SK-N-SH (cell line): ENCODE measurements around the gene DNAJC21.

ENCODE experiments used
- EP300 ChIP-seq, 2 experiments: IDR thresholded peaks; 2 replicates each; pipeline versions ENCODE4 v1.4.0 to v1.6.1; 2012; ENCODE audit warnings: borderline replicate concordance in 1 of 2, low read depth in 1 of 2, low read length in 1 of 2
- EZH2phosphoT487 ChIP-seq: fragments of 200-600 bp; sonication (generic); IDR thresholded peaks from 2 replicates; pipeline ENCODE4 v1.6.1; 2017; ENCODE audit warnings: low read depth, mixed run types, mild to moderate bottlenecking, antibody characterized with exemption, moderate library complexity, borderline replicate concordance
- FOXJ3 ChIP-seq: sonication (generic); formaldehyde crosslinking; IDR thresholded peaks from 2 replicates; pipeline ENCODE4 v1.5.1; 2020; ENCODE audit warnings: mild to moderate bottlenecking, missing genetic modification reagents
- GABPA ChIP-seq: IDR thresholded peaks from 2 replicates; pipeline ENCODE4 v1.4.0; 2012; ENCODE audit warnings: low read depth, mild to moderate bottlenecking
- MEF2A ChIP-seq: IDR thresholded peaks from 2 replicates; pipeline ENCODE4 v1.4.0; 2012; ENCODE audit warnings: low read depth, borderline replicate concordance
- POLR2AphosphoS5 ChIP-seq: IDR thresholded peaks from 2 replicates; pipeline ENCODE4 v1.6.1; 2012; ENCODE audit warnings: low read depth, low read length
- RAD21 ChIP-seq: IDR thresholded peaks from 2 replicates; pipeline ENCODE4 v1.6.1; 2012; ENCODE audit warnings: mild to moderate bottlenecking, low read length
- SMC3 ChIP-seq: IDR thresholded peaks from 2 replicates; pipeline ENCODE4 v1.6.1; 2012; ENCODE audit warnings: low read depth, low read length, improper control_type of control experiment
- TAF1 ChIP-seq: IDR thresholded peaks from 2 replicates; pipeline ENCODE4 v1.6.1; 2012; ENCODE audit warnings: low read depth, mild to moderate bottlenecking, low read length, moderate library complexity, borderline replicate concordance
- YY1 ChIP-seq: IDR thresholded peaks from 2 replicates; pipeline ENCODE4 v1.4.0; 2012; ENCODE audit warnings: low read depth, mild to moderate bottlenecking
- TF ChIP-seq, protein P1 (sequence below): fragments of 200-600 bp; sonication (generic); IDR thresholded peaks from 2 replicates; pipeline ENCODE4 v1.6.1; 2017; ENCODE audit warnings: antibody characterized with exemption, mild to moderate bottlenecking, moderate library complexity
- TF ChIP-seq, protein P2 (sequence below): IDR thresholded peaks from 2 replicates; pipeline ENCODE4 v1.4.0; 2012; ENCODE audit warnings: low read depth, borderline replicate concordance
- TF ChIP-seq, protein P3 (sequence below): fragments of 150-350 bp; IDR thresholded peaks from 2 replicates; pipeline ENCODE4 v1.6.1; 2017; ENCODE audit warnings: antibody characterized with exemption, low read length, low read depth, borderline replicate concordance
- TF ChIP-seq, protein P4 (sequence below): IDR thresholded peaks from 2 replicates; pipeline ENCODE4 v1.4.0; 2012; ENCODE audit warnings: low read depth

DNA sequence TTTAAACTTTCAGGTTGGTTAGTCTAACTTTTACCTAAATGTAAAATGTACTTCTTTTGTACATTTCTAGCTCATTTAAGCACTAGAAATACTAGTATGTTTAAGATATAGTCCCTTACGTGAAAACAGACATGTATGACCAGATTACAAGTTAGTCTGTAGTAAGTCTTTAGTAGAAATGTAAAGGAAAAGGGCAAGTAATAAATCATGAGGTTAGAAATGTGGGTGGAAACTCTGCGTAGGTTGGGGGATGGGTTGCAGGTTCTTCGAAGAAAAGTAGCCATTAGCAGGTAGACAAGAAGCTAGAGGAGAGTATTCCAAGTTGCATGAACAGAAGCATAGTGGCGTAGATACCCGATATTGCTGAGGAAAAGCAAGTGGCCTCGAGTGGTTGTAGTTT is 36.9 kb upstream of the DNAJC21 start:
- TF ChIP-seq, protein P1, sequence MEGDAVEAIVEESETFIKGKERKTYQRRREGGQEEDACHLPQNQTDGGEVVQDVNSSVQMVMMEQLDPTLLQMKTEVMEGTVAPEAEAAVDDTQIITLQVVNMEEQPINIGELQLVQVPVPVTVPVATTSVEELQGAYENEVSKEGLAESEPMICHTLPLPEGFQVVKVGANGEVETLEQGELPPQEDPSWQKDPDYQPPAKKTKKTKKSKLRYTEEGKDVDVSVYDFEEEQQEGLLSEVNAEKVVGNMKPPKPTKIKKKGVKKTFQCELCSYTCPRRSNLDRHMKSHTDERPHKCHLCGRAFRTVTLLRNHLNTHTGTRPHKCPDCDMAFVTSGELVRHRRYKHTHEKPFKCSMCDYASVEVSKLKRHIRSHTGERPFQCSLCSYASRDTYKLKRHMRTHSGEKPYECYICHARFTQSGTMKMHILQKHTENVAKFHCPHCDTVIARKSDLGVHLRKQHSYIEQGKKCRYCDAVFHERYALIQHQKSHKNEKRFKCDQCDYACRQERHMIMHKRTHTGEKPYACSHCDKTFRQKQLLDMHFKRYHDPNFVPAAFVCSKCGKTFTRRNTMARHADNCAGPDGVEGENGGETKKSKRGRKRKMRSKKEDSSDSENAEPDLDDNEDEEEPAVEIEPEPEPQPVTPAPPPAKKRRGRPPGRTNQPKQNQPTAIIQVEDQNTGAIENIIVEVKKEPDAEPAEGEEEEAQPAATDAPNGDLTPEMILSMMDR = no peak
- TF ChIP-seq, protein P2, sequence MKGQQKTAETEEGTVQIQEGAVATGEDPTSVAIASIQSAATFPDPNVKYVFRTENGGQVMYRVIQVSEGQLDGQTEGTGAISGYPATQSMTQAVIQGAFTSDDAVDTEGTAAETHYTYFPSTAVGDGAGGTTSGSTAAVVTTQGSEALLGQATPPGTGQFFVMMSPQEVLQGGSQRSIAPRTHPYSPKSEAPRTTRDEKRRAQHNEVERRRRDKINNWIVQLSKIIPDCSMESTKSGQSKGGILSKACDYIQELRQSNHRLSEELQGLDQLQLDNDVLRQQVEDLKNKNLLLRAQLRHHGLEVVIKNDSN = no peak
- TF ChIP-seq RAD21 = no peak
- TF ChIP-seq YY1 = no peak
- no peak for TF ChIP-seq TAF1
- no peak for TF ChIP-seq MEF2A
- TF ChIP-seq EP300 (IDR thresholded peaks at IDR 0.05; ENCODE audit: borderline replicate concordance in 1 of 2, low read depth in 1 of 2, low read length in 1 of 2) = no peak
- no peak for TF ChIP-seq POLR2AphosphoS5
- TF ChIP-seq FOXJ3 = no peak
- TF ChIP-seq, protein P3, sequence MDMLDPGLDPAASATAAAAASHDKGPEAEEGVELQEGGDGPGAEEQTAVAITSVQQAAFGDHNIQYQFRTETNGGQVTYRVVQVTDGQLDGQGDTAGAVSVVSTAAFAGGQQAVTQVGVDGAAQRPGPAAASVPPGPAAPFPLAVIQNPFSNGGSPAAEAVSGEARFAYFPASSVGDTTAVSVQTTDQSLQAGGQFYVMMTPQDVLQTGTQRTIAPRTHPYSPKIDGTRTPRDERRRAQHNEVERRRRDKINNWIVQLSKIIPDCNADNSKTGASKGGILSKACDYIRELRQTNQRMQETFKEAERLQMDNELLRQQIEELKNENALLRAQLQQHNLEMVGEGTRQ = no peak
- TF ChIP-seq GABPA = no peak
- TF ChIP-seq, protein P4, sequence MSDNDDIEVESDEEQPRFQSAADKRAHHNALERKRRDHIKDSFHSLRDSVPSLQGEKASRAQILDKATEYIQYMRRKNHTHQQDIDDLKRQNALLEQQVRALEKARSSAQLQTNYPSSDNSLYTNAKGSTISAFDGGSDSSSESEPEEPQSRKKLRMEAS = no peak
- no peak for TF ChIP-seq EZH2phosphoT487
- TF ChIP-seq SMC3 = no peak
